ENCODE data around the gene PCLO. TPM values are rescaled to one million over a fixed set of nuclear protein-coding genes. Genes with fewer than 3 reads are reported as not detected.

The PCLO gene
- total RNA-seq, 1 experiment from 2014 or later, result 3.0 TPM

- H3K36me3 Mint-ChIP-seq, result no peaks in the 10 kb centered on the region
- POLR2A ChIA-PET, result no interaction called here
- H3K9me3 Mint-ChIP-seq, result peaks cover under 1% of the 10 kb centered on the region; the same call in 1 of the 2 replicates
Measured at GRCh38 chr7:82959528-82959927, 203.2 kb downstream of the PCLO start.

GRCh38 chr7:82957521-82957920 lies 205.2 kb downstream of the PCLO start:
- H3K27me3 Mint-ChIP-seq (ENCODE audit: low read depth), result no peaks in the 10 kb centered on the region
- no peak for ATAC-seq
- no peak overlapping the region for H3K27ac Mint-ChIP-seq
- CTCF ChIA-PET, result no interaction called here
- DNase-seq (ENCODE audit: low spot score), result no peak
- H3K9me3 Mint-ChIP-seq, result peaks cover 7% of the 10 kb centered on the region; the same call in 1 of the 2 replicates
- POLR2A ChIA-PET, result no interaction called here
- no peaks in the 10 kb centered on the region for H3K4me1 Mint-ChIP-seq
- no peak overlapping the region for H3K4me3 Mint-ChIP-seq
- TF ChIP-seq GRHL2 (CRISPR knock-in tag; IDR thresholded peaks at IDR 0.05; ENCODE audit: insufficient replicate concordance, severe bottlenecking), result no peak
- no peak for TF ChIP-seq NFYB (CRISPR knock-in tag; conservative IDR thresholded peaks at IDR 0.05; ENCODE audit: low read depth)
- no peaks in the 10 kb centered on the region for H3K36me3 Mint-ChIP-seq

More at GRCh38 chr7:82959528-82959927, 203.2 kb downstream of the PCLO start:
- CTCF ChIA-PET, result no interaction called here
- TF ChIP-seq ELF4 (CRISPR knock-in tag; IDR thresholded peaks at IDR 0.05; ENCODE audit: low read depth) (no peak), SMAD3 (CRISPR knock-in tag; IDR thresholded peaks at IDR 0.05; ENCODE audit: borderline replicate concordance) (no peak), AFF4 (CRISPR knock-in tag; IDR thresholded peaks at IDR 0.05; ENCODE audit: borderline replicate concordance) (no peak), ZNF138 (CRISPR knock-in tag; conservative IDR thresholded peaks at IDR 0.05) (no peak), USF1 (CRISPR knock-in tag; IDR thresholded peaks at IDR 0.05) (no peak), TEAD4 (CRISPR knock-in tag; IDR thresholded peaks at IDR 0.05) (no peak), NR3C1 (CRISPR knock-in tag; conservative IDR thresholded peaks at IDR 0.05; ENCODE audit: low read depth) (no peak), ZSCAN18 (CRISPR knock-in tag; IDR thresholded peaks at IDR 0.05) (no peak)
- TF ChIP-seq, protein P1, sequence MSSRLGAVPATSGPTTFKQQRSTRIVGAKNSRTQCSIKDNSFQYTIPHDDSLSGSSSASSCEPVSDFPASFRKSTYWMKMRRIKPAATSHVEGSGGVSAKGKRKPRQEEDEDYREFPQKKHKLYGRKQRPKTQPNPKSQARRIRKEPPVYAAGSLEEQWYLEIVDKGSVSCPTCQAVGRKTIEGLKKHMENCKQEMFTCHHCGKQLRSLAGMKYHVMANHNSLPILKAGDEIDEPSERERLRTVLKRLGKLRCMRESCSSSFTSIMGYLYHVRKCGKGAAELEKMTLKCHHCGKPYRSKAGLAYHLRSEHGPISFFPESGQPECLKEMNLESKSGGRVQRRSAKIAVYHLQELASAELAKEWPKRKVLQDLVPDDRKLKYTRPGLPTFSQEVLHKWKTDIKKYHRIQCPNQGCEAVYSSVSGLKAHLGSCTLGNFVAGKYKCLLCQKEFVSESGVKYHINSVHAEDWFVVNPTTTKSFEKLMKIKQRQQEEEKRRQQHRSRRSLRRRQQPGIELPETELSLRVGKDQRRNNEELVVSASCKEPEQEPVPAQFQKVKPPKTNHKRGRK (CRISPR knock-in tag; IDR thresholded peaks at IDR 0.05; ENCODE audit: borderline replicate concordance), result no peak
- TF ChIP-seq, protein P2, sequence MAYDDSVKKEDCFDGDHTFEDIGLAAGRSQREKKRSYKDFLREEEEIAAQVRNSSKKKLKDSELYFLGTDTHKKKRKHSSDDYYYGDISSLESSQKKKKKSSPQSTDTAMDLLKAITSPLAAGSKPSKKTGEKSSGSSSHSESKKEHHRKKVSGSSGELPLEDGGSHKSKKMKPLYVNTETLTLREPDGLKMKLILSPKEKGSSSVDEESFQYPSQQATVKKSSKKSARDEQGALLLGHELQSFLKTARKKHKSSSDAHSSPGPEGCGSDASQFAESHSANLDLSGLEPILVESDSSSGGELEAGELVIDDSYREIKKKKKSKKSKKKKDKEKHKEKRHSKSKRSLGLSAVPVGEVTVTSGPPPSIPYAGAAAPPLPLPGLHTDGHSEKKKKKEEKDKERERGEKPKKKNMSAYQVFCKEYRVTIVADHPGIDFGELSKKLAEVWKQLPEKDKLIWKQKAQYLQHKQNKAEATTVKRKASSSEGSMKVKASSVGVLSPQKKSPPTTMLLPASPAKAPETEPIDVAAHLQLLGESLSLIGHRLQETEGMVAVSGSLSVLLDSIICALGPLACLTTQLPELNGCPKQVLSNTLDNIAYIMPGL (CRISPR knock-in tag; IDR thresholded peaks at IDR 0.05), result no peak
- Mint-ChIP-seq H3K4me1 (no peaks in the 10 kb centered on the region), H3K4me3 (no peak overlapping the region), H3K27ac (no peak overlapping the region), H3K27me3 (ENCODE audit: low read depth) (no peaks in the 10 kb centered on the region)
- ATAC-seq (no peak), DNase-seq (ENCODE audit: low spot score) (no peak)

Data from WTC11 (cell line).